HuH-7.5 (cell line): ENCODE data around the gene NAA11.
"Not testable (repeated sequence)": the region's sequence is repeated elsewhere in the genome, so short reads cannot be mapped to it uniquely, and the experiment has no call there.

Experiments used
- DNase-seq: peaks from one replicate; pipeline ENCODE4 v3.0.0; 2011; ENCODE audit warnings: low spot score

NAA11 gene

DNA sequence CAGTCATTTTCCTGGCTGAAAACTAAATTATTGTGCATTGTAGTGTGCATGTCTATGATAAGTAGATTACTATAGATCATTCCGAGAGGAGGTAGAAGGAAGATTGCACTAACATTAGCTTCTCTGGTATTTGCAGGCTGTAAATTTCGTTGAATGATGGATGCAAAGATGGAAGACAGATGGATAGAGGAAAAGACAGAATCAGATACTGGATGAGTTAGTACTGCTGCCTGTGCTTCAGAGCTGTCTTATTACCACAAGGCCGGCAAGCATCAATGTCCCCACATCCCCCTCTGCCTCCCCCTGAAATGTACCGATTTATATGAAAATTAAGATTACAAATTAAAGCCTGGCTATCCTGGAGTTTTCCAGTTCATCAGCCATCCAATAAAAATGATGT, 17.7 kb downstream of the NAA11 start:
- DNase-seq = no peak

DNA sequence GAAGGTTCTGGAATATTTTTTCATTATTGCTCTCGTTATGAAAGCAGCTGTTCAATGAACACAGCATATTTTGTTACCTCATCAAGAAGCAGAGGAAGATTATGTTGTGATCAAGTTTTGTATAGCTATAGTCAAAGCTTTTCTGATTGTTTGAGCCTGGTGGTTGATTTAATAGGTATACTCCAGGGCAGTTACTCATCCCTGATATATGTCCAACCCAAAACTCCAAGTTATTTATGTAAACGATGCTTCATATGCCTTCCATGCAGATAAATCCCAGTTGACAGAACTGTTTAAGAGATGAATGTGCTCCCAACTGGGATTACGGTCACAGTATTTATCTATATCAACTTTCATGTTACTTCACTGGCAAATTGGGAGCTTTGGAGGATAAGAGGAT, 19.1 kb downstream of the NAA11 start:
- DNase-seq = no peak

DNA sequence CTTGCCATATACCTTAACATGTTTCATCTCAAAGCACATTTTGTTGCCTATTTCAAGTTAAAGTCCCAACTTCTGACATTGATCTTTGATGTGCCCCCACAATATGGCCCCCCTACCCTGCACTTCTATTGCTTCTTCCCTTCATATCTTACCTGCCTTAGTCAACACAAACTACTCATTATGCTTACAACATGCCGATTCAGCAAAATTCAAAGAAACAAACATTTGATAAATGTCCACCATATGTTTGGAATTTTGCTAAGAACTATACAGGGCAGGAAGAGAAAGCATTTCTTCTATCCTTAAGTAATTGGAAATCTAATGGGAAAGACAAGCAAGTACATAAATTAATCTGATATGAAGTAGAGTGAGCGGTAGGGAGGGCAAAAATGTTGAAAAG, 25.6 kb downstream of the NAA11 start:
- DNase-seq = no peak

DNA sequence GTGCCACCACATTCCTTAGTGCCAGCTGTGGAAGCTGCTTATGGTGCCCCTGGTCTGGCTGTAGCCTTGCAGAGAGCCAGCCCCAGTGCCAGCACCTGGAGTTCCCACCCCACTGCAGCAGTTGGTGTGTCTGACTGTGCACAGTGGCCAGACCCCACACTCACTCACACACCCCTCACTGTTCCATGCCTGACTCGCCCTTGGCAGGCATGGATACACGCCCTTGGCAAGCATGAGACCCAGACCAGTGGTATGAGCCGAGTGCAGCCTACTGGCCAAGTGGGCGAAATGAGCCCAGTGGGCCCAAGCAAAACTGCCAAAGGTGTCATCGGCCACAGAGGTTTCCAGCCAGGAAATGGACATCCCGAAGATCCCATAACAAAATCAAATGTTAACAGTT, 27.4 kb downstream of the NAA11 start:
- DNase-seq = no peak

DNA sequence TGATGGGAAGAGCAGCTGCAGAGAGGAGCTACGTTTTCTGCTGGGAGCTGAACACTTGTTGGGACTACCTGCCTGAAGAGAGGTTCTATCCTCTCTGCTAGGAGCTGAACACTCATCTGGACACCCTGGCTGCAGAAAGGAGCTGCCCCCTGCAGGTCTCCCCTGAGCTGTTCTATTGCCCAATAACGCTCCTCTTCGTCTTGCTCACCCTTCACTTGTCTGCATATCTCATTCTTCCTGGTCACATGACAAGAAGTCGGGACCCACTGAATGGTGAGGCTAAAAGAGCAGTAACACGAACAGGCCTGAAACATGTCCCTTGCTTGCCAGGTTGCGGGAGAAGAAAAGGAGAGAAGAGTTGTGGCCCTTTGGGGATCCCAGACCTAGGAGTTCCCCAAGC, 27.8 kb downstream of the NAA11 start:
- no peak for DNase-seq

DNA sequence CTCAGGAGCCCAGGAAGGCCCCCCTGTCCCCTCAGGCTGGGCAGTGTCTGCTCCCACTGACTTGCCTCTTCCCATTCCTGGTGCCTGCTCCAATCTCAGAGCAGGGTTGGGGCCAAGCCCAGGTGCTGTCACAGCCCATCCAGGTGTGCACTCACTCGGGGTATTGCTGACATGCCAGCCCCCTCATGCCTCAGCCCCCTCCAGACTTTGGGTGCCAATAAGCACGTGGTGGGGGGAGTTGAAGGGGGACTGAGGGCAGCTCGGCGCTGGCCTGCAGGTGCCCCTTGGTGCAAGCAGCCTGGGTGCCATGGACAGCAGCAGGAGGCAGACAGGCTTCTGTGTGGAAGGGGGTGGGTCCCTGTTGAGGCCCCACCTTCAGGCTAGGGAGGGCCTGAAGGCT, 28.4 kb downstream of the NAA11 start:
- no peak for DNase-seq

DNA sequence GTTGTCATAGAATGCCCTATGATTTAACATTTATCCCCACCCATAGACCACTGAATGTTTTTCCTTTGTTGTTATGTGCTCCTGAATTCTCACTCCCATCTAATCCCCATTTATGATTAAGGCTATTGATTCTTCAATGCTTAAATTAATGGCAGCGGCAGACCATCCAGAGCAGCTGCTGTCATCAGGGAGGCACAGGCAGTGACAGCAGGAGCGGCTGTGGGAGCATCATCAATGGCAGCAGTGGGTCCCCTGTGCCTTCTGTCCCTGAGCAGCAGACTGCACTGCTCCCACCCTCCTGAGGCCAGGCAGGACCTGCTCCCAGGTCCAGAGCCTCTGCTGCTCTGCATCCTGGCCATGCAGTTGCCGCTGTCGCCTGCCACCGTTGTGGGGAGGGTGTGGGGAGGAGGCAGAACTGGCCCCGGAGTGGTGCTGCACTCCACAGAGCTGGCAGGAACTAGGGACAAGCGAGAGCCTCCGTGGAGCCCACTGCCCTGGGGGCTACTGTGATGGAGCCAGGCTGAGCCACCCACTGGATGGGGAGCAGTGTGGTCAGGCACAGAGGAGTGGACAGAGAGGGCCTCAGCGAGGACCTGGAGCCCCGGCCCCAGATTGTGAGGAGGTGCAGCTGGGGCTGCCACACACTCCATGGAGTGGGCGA, 29.0 kb downstream of the NAA11 start:
- no peak for DNase-seq

DNA sequence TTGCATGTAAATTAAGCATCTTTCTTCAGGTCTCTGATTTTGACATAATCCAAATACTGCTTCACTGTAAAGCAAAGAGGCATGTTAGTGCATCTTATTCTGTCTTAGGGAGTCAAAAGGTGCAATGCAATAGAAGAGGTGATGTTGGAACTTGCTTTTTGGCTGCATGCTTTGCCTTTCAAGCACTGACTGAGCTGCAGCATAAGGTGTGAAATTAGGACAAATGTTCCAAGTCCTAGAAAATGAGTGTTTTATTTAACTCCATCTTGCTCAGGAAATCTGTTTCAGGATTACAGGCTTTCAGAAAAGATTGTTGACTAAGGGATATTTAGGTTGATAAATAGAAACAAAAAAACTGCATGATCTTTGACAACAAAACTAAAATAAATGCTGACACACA, 30.8 kb downstream of the NAA11 start:
- no peak for DNase-seq

DNA sequence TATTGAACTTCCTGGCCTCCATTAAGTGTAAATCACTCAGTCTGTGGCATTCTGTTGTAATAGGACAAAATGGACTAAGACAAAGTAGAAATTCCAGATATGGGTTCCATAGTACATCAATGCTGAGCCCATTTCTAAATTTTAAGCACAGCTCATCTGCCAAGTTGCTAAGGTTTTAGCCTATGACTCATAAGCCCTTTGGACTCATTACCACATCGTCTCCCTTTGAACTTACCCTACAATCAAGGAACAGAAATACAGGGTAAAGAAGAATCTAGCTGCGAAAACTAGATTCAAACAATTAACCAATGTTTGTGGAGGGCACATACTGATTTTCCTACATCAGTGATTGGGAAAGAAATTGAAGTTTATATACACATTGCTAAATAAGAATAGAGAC, 31.8 kb downstream of the NAA11 start:
- DNase-seq = peak; percentile 15

DNA sequence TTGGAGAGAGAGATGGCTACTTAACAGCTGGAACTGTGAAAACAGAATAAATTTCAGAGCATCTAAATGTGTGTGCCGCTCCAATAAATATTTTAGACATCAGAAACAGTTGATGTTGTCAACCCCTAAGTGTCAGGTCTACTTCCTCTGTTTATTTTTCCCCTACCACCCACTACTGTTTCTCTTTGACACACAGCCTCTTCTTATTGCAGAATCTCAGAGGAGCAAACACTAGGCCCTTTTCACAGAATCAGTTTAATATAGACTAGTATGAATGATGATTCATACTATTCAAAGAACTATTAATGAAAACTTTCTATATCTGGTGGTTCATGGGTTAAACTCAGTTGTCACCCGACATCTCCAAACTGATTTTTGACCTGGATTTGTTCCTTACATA, 33.9 kb downstream of the NAA11 start:
- no peak for DNase-seq

DNA sequence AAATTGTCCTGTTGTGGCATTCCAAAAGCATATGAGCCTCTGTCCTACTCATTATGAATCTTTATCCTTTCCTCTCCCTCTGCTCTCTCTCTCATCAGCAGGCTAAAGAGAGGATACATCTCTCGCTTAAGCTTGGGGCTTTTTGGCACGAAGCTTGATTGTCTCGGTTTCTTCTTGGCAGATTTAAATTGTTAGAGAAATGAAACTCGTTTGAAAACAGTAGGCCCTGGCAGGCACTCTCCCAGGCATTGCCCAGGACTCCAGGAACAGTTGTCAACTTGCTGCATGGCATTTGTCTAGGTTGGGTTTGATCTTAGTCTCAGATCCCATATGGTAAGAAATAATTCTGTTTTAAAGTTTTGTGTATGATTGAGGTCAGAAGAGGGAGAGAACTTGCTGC, 35.5 kb downstream of the NAA11 start:
- no peak for DNase-seq

DNA sequence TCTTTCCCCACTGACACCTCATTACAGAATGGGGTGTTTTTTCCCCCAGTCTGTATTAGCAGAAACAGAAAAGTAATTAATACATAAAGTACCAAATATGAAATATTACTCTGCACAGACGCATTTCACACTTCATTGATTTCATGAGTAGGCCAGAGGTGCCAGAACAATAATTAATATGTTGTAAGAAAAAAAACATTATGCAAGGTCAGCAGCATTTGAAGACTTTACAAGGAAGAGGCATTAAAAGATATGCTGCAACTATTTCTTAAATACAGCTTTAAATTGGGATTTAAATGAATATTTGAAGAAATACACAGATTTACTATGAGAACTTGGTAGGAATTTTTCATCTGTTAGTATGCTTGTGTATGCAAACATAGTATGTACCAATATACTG, 37.7 kb downstream of the NAA11 start:
- no peak for DNase-seq

DNA sequence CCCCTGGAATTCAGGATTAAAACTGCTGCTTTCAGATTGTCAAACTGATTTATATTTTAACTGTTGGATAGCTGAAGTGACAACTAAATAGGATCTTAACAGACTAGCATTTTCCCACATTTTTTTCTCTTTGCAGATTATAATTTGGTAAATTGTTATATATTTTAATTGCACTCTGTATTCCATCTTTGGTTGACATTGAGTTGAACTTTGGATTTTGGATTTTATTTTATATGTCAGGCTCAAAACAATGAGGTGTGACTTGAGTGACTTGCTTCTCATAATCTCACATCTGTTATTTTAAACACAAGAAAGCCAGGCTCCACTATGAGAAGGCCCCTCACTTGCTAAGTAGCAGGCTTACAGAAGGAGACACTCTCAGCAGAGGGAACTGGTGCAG, 38.1 kb downstream of the NAA11 start:
- no peak for DNase-seq

DNA sequence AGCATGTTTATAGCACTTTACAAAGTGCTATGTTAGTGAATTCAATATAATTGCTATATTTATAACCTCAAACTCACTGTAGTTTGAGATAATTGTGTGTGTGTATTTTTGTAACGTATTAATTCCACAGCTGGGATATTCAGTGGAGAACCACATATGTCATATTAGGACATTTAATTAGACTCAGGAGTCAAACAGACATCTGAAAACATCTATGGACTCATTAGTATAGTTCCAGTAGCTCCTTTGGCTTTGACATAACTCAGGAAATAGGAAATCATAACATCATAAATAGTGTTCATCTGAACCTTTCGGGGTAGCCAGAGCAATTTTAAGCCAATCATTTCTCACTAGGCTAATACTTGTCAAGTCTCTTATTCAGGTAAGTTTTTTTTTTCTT, 38.8 kb downstream of the NAA11 start:
- DNase-seq = no peak

DNA sequence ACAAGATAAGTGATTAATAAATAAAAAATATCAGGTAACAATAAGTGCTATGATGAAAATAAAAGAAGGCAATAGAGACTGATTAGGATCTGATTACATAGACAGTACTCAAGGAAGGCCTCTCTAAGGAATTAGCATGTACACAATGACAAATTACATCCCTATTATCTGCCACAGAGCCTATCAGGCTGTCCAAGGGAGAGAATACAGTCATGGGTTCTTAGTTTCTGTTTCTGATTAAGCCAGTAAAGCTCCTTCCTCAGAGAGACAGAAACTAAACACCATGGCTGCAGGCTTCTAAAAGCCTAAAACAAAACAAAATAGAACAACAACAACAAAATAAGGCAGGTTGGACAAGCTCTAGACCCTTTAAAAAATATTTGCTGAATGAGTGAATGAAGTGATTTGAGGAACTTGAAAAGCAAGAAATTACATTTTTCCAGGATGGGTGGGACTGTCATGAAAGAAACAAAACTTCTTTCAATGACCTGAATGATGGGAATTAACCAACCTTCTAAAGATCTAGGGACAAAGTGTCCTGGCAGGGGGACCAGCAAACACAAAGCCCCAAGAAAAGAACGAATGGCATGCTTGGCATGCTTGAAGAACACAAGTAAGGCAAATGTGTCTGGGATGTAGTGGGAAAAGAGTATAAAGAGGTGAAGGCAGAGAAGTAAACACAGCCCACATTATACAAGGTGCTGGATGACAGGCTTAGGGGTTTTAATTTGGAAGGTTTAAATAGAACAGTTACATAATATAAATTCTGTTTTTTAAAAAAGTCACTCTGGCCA, 44.1 kb downstream of the NAA11 start:
- no peak for DNase-seq

DNA sequence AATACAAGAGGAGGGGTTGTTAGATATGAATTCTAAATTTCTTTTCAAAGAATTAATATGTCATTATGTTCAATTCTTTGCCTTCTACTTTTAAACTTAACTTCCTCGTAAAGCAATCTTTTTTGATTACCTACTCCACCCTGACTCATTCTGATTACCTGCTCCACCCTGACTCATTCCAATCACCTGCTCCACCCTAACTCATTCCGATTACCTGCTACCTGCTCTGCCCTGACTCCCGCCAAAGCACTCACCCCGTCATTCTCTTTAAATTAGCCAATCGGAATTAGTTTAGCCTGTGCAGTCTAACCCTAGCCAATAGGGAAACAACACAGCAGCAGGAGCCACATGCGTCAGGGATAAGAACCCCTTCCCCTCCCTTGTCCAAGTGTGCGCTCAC, 48.4 kb downstream of the NAA11 start:
- not testable (repeated sequence) for DNase-seq

DNA sequence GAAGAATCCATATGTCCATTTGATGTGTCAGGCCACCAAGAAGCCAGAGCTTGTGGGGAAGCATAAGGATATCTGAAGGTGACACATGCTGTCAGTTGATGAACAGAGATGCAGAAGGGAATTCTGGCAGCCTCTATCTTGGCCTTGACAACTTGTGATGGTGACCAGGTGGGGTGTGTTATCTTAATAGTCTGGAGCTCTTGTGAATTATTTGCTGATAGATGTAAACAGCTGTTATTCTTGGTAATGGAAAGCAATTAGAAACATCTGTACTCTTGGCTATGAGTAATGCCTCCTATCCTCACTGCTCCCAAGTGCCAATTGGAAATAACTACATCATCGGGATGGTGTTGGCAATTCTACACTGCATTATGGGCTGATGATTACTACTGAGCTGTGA, 51.9 kb downstream of the NAA11 start:
- no peak for DNase-seq

DNA sequence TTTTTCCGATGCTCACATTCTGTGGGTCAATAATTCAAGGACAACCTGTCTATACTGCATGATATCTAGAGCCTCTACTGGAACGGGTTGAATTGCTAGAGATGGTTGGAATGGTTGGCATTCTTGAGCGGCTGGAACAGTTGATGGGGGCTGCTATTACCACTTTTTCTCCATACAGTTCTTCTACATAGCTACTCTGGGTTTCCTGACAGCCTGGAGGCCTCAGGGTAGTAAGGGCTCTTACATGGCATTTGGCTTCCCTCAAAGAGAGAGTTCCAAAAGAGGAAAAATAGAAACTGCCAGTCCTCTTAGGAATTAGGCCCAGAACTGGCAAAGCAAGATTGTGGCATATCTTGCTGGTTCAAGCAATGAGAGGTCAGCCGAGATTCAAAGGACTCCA, 53.1 kb downstream of the NAA11 start:
- no peak for DNase-seq

DNA sequence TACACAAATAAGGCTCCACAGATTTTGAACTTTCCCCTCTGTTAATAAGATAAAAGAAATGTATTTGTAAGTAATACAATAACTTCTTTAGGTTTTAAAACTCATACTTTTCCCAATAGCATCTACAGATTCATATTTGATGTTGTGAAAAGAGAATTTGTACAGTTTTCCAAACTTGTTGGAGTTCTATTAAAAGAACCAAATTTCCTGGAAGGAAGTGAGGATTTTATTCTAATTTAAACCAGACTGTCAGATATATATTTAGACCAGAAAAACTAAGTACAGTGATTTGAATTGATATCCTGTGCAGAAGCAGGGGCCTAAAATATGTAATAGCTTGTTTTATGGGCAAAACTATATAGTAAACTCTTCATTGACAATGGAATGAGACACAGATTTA, 53.7 kb downstream of the NAA11 start:
- no peak for DNase-seq

DNA sequence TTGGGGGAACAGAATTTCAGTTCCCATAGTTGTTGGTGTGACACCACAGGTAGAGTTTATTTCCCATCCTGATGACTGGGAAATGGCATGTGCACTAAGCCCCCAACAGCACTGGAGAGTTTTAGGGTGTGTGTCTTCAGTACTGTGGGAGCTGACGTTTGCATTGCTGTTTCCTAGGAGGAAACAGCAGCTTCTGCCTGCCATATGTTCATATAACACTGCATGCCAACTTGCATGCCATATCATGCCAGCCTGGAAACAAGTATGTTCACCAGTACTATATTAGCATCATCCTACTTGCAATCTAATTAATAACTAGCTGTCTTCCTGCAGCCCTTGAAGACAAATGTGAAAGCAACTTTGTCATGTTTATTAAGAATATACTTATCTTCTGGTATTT, 58.2 kb downstream of the NAA11 start:
- DNase-seq = no peak
